Measurements from ENCODE around the gene PLEKHJ1. TPM values are rescaled to one million over a fixed set of nuclear protein-coding genes. Genes with fewer than 3 reads are reported as not detected.
A peak's percentile ranks its signal among the peaks of the same experiment; 100 is the strongest.

Gene PLEKHJ1
- total RNA-seq, 6 donors from 2014 or later: 67.2 to 114 (median 79.3) TPM

GRCh38 chr19:2268480-2268830 lies 32.3 kb upstream of the PLEKHJ1 start:
- 83 to 88% methylated on average over 4 of the region's 4 CpGs for WGBS, 2 donors
- no peaks in the 10 kb centered on the region for H3K27me3 ChIP-seq
- no peaks in the 10 kb centered on the region for H3K9me3 ChIP-seq
- H3K27ac ChIP-seq: peak overlapping the region in 2 of 4 donors; percentile 99
- ATAC-seq (ENCODE audit: low FRiP score in 2 of 2) (no peak), DNase-seq (no peak)
- H3K4me1 ChIP-seq: peaks cover 42 to 61% (median 52%) of the 10 kb centered on the region in 4 donors
- no peak for TF ChIP-seq EP300 (IDR thresholded peaks at IDR 0.05)
- TF ChIP-seq CTCF (IDR thresholded peaks at IDR 0.05): no peak
- no peak for TF ChIP-seq POLR2AphosphoS5 (IDR thresholded peaks at IDR 0.05)
- no peak for TF ChIP-seq POLR2A (IDR thresholded peaks at IDR 0.05)
- H3K36me3 ChIP-seq: peaks cover 9 to 24% (median 17%) of the 10 kb centered on the region in 4 donors
- H3K4me3 ChIP-seq: peak overlapping the region in 3 of 4 donors; percentile 98 to 99 (median 98)

GRCh38 chr19:2266183-2266993 lies 30.3 kb upstream of the PLEKHJ1 start:
- ATAC-seq (ENCODE audit: low FRiP score in 2 of 2) (peak; percentile 45 to 55), DNase-seq (peak; percentile 79 to 94)
- Histone ChIP-seq H3K4me3 (no peak overlapping the region), H3K27ac (peak overlapping the region; percentile 20 to 82 (median 45)), H3K9me3 (no peaks in the 10 kb centered on the region), H3K27me3 (no peaks in the 10 kb centered on the region), H3K4me1 (peaks cover 21 to 40% (median 31%) of the 10 kb centered on the region in 4 donors), H3K36me3 (peaks cover 0 to 3% (median 0%) of the 10 kb centered on the region in 4 donors)
- TF ChIP-seq EP300 (IDR thresholded peaks at IDR 0.05): peak in 1 of 4 donors; percentile 24
- no peak for TF ChIP-seq CTCF (IDR thresholded peaks at IDR 0.05)
- peak; percentile 12 to 34 for TF ChIP-seq POLR2AphosphoS5 (IDR thresholded peaks at IDR 0.05)
- TF ChIP-seq POLR2A (IDR thresholded peaks at IDR 0.05): peak in 1 of 4 donors; percentile 63
- 43 to 52% methylated on average over 11 to 15 of the region's 18 CpGs for WGBS, 2 donors

- TF ChIP-seq EP300 (IDR thresholded peaks at IDR 0.05) (no peak), POLR2AphosphoS5 (IDR thresholded peaks at IDR 0.05) (no peak), CTCF (IDR thresholded peaks at IDR 0.05) (peak in 5 of 6 experiments; percentile 32 to 66 (median 34))
- Histone ChIP-seq H3K27ac (no peak overlapping the region), H3K4me3 (no peak overlapping the region), H3K27me3 (no peaks in the 10 kb centered on the region), H3K36me3 (no peaks in the 10 kb centered on the region), H3K4me1 (peaks cover 6 to 13% (median 8%) of the 10 kb centered on the region in 4 donors), H3K9me3 (no peaks in the 10 kb centered on the region)
- peak in 1 of 2 donors; percentile 61 for DNase-seq
- 69 to 70% methylated on average over 7 of the region's 7 CpGs for WGBS, 2 donors
- peak in 1 of 2 donors; percentile 15 for ATAC-seq (ENCODE audit: low FRiP score in 2 of 2)
These were observed 25.5 kb upstream of the PLEKHJ1 start for GRCh38 chr19:2261438-2262172.

GRCh38 chr19:2260341-2260805 lies 24.2 kb upstream of the PLEKHJ1 start:
- 74 to 84% methylated on average over 11 of the region's 11 CpGs for WGBS, 2 donors
- Histone ChIP-seq H3K36me3 (no peaks in the 10 kb centered on the region), H3K4me3 (no peak overlapping the region), H3K4me1 (peaks cover 0 to 7% (median 3%) of the 10 kb centered on the region in 4 donors), H3K27me3 (no peaks in the 10 kb centered on the region), H3K27ac (no peak overlapping the region), H3K9me3 (no peaks in the 10 kb centered on the region)
- ATAC-seq (ENCODE audit: low FRiP score in 2 of 2) (peak in 1 of 2 donors; percentile 43), DNase-seq (no peak)
- TF ChIP-seq CTCF (IDR thresholded peaks at IDR 0.05) (no peak), POLR2AphosphoS5 (IDR thresholded peaks at IDR 0.05) (no peak)
